Esophagus squamous epithelium (tissue), 5 donors: Measurements from ENCODE around the gene RHOD. TPM values are rescaled to one million over a fixed set of nuclear protein-coding genes. Genes with fewer than 3 reads are reported as not detected.
A peak's percentile ranks its signal among the peaks of the same experiment; 100 is the strongest.

ENCODE experiments used
- DNase-seq: peaks from one replicate; lab custom pipeline; 2025; lab: John Stamatoyannopoulos, UW
- H3K27ac ChIP-seq, 4 donors: fragments of 200-600 bp; sonication (generic); one replicate each; pipeline ENCODE4 v1.5.1; 2016 to 2019; ENCODE audit warnings: mild to moderate bottlenecking in 1 of 4
- H3K27me3 ChIP-seq, 4 donors: fragments of 200-600 bp; sonication (generic); 1 replicate in 3 of 4; 2 replicates in 1 of 4; pipeline versions ENCODE4 v1.5.1 to v1.6.0; 2017 to 2021; ENCODE audit warnings: antibody characterized with exemption in 1 of 4
- H3K36me3 ChIP-seq, 3 donors: fragments of 200-600 bp; sonication (generic); one replicate each; pipeline ENCODE4 v1.5.1; 2016 to 2019
- H3K4me1 ChIP-seq, 3 donors: fragments of 200-600 bp; sonication (generic); one replicate each; pipeline ENCODE4 v1.5.1; 2017 to 2019
- H3K4me3 ChIP-seq, 4 donors: fragments of 200-600 bp; sonication (generic); 1 replicate in 3 of 4; 2 replicates in 1 of 4; pipeline ENCODE4 v1.5.1; 2016 to 2019; ENCODE audit warnings: mild to moderate bottlenecking in 2 of 4, moderate library complexity in 1 of 4
- H3K9me3 ChIP-seq, 3 donors: fragments of 200-600 bp; sonication (generic); one replicate each; pipeline ENCODE4 v1.5.1; 2016 to 2019
- POLR2A ChIP-seq, 4 donors: fragments of 450-650 bp; IDR thresholded peaks; one replicate each; pipeline ENCODE4 v1.6.1; 2017; ENCODE audit warnings: antibody characterized with exemption in 4 of 4, mild to moderate bottlenecking in 4 of 4, moderate library complexity in 3 of 4
- WGBS, 2 donors: methylation state at CpG; one replicate each; pipeline ENCODE4 v1.1.5; 2018; 5-methylcytosine and 5-hydroxymethylcytosine counted together
- intact Hi-C: fragments of 100-400 bp; cut with DNase I; formaldehyde crosslinking; loops from one replicate; pipeline ENCODE4 v1.15.0; 2022
- total RNA-seq, 4 donors: library from RNA; depleted of rRNA; stranded (reverse); fragments of >200 nt; gene quantifications; one replicate each; pipeline ENCODE4 v1.1.0, GENCODE V29; 2016
- TF ChIP-seq, protein P1 (sequence below), 6 experiments: fragments of 450-650 bp in 4 of 6; fragments of 200-600 bp in 2 of 6; sonication (generic) in 2 of 6; IDR thresholded peaks; one replicate each; pipeline ENCODE4 v1.5.1; 2016 to 2019; ENCODE audit warnings: antibody characterized with exemption in 6 of 6, mild to moderate bottlenecking in 4 of 6, moderate library complexity in 4 of 6
- donor health status: DM: yes; HTN: yes; CAD: no.

RHOD gene
- total RNA-seq, 4 donors from 2014 or later = 122 to 219 (median 169) TPM

DNA sequence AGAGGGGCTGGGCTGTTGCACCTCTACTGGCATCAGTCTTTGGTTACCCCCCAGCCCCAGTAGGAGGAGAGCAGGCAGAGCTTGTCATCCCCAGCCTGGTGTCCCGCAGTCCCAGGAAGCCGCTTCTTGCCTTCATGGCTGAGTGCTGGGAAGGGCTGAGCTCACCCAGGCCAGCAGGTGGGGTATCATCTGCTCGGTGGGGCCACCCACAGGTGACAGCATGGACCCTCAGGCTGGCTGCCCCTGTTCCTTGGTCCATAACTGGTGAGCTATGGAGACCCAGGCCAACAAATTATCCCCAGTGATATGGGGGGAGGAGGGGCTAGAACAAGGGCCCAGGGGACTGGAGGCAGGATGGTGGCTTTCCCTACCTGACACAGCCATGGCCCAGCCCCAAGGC lies 6.5 kb upstream of the RHOD start:
- Histone ChIP-seq H3K9me3 (no peaks in the 10 kb centered on the region), H3K4me1 (peaks cover 7 to 29% (median 9%) of the 10 kb centered on the region in 3 donors), H3K4me3 (no peak overlapping the region), H3K27me3 (no peaks in the 10 kb centered on the region), H3K36me3 (no peaks in the 10 kb centered on the region), H3K27ac (no peak overlapping the region)
- TF ChIP-seq POLR2A (IDR thresholded peaks at IDR 0.05) = no peak
- TF ChIP-seq, protein P1, sequence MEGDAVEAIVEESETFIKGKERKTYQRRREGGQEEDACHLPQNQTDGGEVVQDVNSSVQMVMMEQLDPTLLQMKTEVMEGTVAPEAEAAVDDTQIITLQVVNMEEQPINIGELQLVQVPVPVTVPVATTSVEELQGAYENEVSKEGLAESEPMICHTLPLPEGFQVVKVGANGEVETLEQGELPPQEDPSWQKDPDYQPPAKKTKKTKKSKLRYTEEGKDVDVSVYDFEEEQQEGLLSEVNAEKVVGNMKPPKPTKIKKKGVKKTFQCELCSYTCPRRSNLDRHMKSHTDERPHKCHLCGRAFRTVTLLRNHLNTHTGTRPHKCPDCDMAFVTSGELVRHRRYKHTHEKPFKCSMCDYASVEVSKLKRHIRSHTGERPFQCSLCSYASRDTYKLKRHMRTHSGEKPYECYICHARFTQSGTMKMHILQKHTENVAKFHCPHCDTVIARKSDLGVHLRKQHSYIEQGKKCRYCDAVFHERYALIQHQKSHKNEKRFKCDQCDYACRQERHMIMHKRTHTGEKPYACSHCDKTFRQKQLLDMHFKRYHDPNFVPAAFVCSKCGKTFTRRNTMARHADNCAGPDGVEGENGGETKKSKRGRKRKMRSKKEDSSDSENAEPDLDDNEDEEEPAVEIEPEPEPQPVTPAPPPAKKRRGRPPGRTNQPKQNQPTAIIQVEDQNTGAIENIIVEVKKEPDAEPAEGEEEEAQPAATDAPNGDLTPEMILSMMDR (IDR thresholded peaks at IDR 0.05) = no peak
- WGBS, 2 donors = no CpG with 5 or more reads among the region's 3 CpGs
- no peak for DNase-seq
- intact Hi-C loops = loop anchor here (10.0 kb wide), 1 partner anchor 265 kb away; no protein-coding TSS in a partner anchor

GRCh38 chr11:67051180-67051893 lies 5.3 kb upstream of the RHOD start:
- peaks cover 19 to 39% (median 21%) of the 10 kb centered on the region in 3 donors for H3K4me1 ChIP-seq
- intact Hi-C loops = loop anchor here (10.0 kb wide), 1 partner anchor 263 kb away; no protein-coding TSS in a partner anchor
- no peak overlapping the region for H3K27ac ChIP-seq
- WGBS, 2 donors = 86 to 93% methylated on average over 6 to 9 of the region's 9 CpGs
- no peaks in the 10 kb centered on the region for H3K36me3 ChIP-seq
- H3K9me3 ChIP-seq = no peaks in the 10 kb centered on the region
- DNase-seq = no peak
- H3K4me3 ChIP-seq = no peak overlapping the region
- TF ChIP-seq POLR2A (IDR thresholded peaks at IDR 0.05) = no peak
- TF ChIP-seq, protein P1 (IDR thresholded peaks at IDR 0.05) = no peak
- peaks cover 0 to 3% (median 0%) of the 10 kb centered on the region in 4 donors for H3K27me3 ChIP-seq

DNA sequence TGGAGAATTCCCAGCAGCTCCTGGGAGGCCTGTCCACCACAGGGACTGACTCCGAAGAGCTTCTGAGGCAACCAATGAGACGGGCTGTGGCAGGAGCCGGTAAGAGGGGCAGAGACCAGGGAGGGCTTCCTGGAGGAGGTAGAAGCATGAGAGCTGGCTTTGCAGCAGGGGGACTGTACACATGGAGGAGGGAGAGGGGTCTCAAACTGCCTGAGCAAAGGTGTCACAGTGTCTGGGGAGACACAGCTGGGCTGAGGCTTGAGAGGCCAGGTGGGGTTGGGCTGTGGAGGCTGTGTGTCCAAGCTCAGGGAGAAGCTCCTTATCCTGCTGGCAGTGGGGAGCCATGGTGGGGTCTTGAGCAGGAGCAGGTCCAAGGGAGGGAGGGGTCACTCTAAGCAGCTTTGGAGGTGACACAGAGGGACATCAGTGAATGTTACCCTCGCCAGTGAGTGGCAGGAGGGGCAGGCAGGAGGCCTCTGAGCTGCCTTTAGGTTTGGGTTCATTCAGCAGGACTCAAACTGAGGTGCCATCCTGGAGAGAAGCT lies 4.6 kb upstream of the RHOD start:
- Histone ChIP-seq H3K27me3 (peaks cover 0 to 9% (median 0%) of the 10 kb centered on the region in 4 donors), H3K9me3 (no peaks in the 10 kb centered on the region), H3K4me3 (no peak overlapping the region), H3K36me3 (no peaks in the 10 kb centered on the region), H3K4me1 (peaks cover 23 to 46% (median 25%) of the 10 kb centered on the region in 3 donors), H3K27ac (peak overlapping the region in 1 of 4 donors; percentile 92)
- TF ChIP-seq POLR2A (IDR thresholded peaks at IDR 0.05) = no peak
- TF ChIP-seq, protein P1 (IDR thresholded peaks at IDR 0.05) = no peak
- intact Hi-C loops = loop anchor here (10.0 kb wide), 1 partner anchor 263 kb away; no protein-coding TSS in a partner anchor
- 85 to 93% methylated on average over 3 to 4 of the region's 4 CpGs for WGBS, 2 donors
- no peak for DNase-seq

DNA sequence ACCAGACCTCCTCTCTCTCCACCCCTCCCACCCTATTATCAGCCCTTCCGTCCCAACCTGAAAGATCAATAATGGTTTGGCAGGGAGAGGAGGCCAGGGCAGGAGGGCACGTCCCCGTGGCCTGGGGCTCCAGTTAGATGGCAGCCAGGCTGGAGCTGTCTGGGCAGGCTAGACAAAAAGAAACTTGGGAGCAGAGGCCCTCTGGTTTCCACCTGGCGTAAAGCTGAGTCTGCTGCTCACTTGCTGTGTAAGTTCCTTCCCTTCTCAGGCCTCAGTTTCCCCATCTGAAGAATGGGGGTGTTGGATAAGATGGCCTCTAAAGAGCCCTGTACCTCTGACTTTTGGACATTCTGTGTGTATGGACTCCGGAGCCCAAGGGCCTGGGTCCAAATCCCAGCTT lies 3.8 kb upstream of the RHOD start:
- intact Hi-C loops = loop anchor here (10.0 kb wide), 1 partner anchor 262 kb away; no protein-coding TSS in a partner anchor
- 43 to 68% methylated on average over 2 to 3 of the region's 5 CpGs for WGBS, 2 donors
- no peaks in the 10 kb centered on the region for H3K9me3 ChIP-seq
- H3K27me3 ChIP-seq = peaks cover 0 to 9% (median 0%) of the 10 kb centered on the region in 4 donors
- H3K4me3 ChIP-seq = no peak overlapping the region
- H3K36me3 ChIP-seq = no peaks in the 10 kb centered on the region
- peaks cover 23 to 55% (median 25%) of the 10 kb centered on the region in 3 donors for H3K4me1 ChIP-seq
- no peak for TF ChIP-seq POLR2A (IDR thresholded peaks at IDR 0.05)
- TF ChIP-seq, protein P1 (IDR thresholded peaks at IDR 0.05) = no peak
- peak overlapping the region in 3 of 4 donors; percentile 41 to 92 (median 92) for H3K27ac ChIP-seq
- DNase-seq = no peak

GRCh38 chr11:67053896-67054329 lies 2.7 kb upstream of the RHOD start:
- Histone ChIP-seq H3K27ac (peak overlapping the region; percentile 13 to 92 (median 82)), H3K27me3 (peaks cover 0 to 9% (median 0%) of the 10 kb centered on the region in 4 donors), H3K36me3 (peaks cover 0 to 7% (median 0%) of the 10 kb centered on the region in 3 donors), H3K4me1 (peaks cover 23 to 65% (median 25%) of the 10 kb centered on the region in 3 donors), H3K9me3 (no peaks in the 10 kb centered on the region), H3K4me3 (no peak overlapping the region)
- WGBS, 2 donors = 20 to 21% methylated on average over 7 of the region's 7 CpGs
- intact Hi-C loops = loop anchor here (10.0 kb wide), 1 partner anchor 261 kb away; no protein-coding TSS in a partner anchor
- no peak for TF ChIP-seq POLR2A (IDR thresholded peaks at IDR 0.05)
- TF ChIP-seq, protein P1 (IDR thresholded peaks at IDR 0.05) = peak; percentile 41 to 77 (median 63)
- DNase-seq = no peak
